Upper lobe of left lung (tissue), 4 donors: ENCODE results near the gene KSR2.

Experiments used
- CTCF ChIP-seq, 6 experiments: fragments of 450-650 bp in 4 of 6; fragments of 200-600 bp in 2 of 6; sonication (generic) in 2 of 6; IDR thresholded peaks; one replicate each; pipeline ENCODE4 v1.5.1; 2016 to 2019; ENCODE audit warnings: antibody characterized with exemption in 6 of 6
- EP300 ChIP-seq, 4 donors: sonication (generic); formaldehyde crosslinking; IDR thresholded peaks; one replicate each; pipeline ENCODE4 v1.5.1; 2017; ENCODE audit warnings: antibody characterized with exemption in 4 of 4, control low read depth in 2 of 4

- no peak for TF ChIP-seq CTCF (IDR thresholded peaks at IDR 0.05)
- no peak for TF ChIP-seq EP300 (IDR thresholded peaks at IDR 0.05)
Measured at GRCh38 chr12:118013283-118013682, 44.5 kb upstream of the KSR2 start.
